Uterus (tissue), 4 donors: ENCODE results near the gene SARDH. TPM values are rescaled to one million over a fixed set of nuclear protein-coding genes. Genes with fewer than 3 reads are reported as not detected.

Experiments
- total RNA-seq, 4 donors: library from RNA; depleted of rRNA in 3 of 4; stranded (reverse); fragments of >200 nt in 3 of 4; gene quantifications; one replicate each; pipeline versions ENCODE4 v1.1.0 to v1.2.4, GENCODE V29; 2014 to 2023
- donor health status: DM: yes; HTN: yes; CAD: no.

Gene SARDH
- total RNA-seq, 4 donors from 2014 or later: 2.7 to 14.1 TPM; not detected in 2

Other genes with a start within 250 kb of the SARDH start
- not detected for gene MYMK, start 213.4 kb downstream of the SARDH start, total RNA-seq
- 1 to 10 TPM in 2 of 4 donors, under 1 TPM in 1, not detected in 1; 0.26 to 3.0 (median 2.4) TPM for gene ADAMTSL2, start 203.6 kb downstream of the SARDH start, total RNA-seq
- not detected for gene FAM163B, start 129.0 kb downstream of the SARDH start, total RNA-seq
- gene DBH, start 102.0 kb downstream of the SARDH start, total RNA-seq: 1 to 10 TPM in 1 of 4 donors, not detected in 3; 1.3 TPM